Measurements from ENCODE around the gene TTC3. TPM values are rescaled to one million over a fixed set of nuclear protein-coding genes. Genes with fewer than 3 reads are reported as not detected.
A peak's percentile ranks its signal among the peaks of the same experiment; 100 is the strongest.

The TTC3 gene
- total and polyA plus RNA-seq, 9 of the 15 experiments (the other 6 are each of a cell fraction or from before 2014, with no cell fraction given), result 17.5 to 92.0 (median 59.5) TPM

DNA sequence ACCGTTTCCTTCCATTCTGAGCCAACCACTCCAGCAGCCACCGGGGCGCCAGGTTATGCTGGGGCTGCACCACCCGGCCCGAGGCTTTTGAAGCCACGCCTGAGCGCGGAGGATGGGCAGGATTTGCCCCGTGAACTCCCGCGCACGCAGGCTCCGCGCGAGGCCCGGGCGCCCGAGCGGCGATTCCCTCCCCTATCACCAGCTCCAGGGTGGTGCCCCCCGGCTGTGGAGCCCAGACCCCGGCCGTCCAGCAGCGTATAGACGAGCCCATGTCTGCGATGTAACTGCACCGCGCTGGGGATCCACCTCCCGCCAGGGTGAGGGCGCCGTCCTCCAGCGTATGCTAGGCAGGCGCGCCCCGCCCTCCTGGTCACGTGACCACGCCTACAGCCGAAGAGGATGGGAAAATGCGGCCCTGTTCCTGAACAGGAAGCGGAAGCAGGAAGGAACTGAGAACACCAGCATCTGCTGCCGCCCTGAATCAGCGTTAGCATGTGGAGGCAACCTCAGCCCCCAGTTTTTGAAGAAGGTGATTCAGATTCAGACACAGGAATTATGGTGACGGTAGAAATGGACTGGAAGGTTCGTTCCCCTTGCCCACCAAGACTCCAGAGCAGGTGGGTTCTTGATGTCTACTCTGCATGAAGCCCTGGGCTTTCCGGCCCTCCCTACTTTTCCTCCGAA is 148.1 kb downstream of the TTC3 start (continued):
- TF ChIP-seq, protein P1, sequence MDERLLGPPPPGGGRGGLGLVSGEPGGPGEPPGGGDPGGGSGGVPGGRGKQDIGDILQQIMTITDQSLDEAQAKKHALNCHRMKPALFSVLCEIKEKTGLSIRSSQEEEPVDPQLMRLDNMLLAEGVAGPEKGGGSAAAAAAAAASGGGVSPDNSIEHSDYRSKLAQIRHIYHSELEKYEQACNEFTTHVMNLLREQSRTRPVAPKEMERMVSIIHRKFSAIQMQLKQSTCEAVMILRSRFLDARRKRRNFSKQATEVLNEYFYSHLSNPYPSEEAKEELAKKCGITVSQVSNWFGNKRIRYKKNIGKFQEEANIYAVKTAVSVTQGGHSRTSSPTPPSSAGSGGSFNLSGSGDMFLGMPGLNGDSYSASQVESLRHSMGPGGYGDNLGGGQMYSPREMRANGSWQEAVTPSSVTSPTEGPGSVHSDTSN (CRISPR knock-in tag; IDR thresholded peaks at IDR 0.05; ENCODE audit: low read depth), result no peak
- TF ChIP-seq, protein P1 (tag; conservative IDR thresholded peaks at IDR 0.05; ENCODE audit: low read depth), result no peak
- TF ChIP-seq MEF2A (IDR thresholded peaks at IDR 0.05; ENCODE audit: control insufficient read depth, low read depth, low read length) (no peak), BMI1 (IDR thresholded peaks at IDR 0.05; ENCODE audit: low read length) (no peak), MXI1 (IDR thresholded peaks at IDR 0.05; ENCODE audit: low read depth, low read length) (peak; percentile 39; the same call in 1 of the 2 replicates), SMAD4 (CRISPR knock-in tag; conservative IDR thresholded peaks at IDR 0.05) (peak; percentile 61; the same call in 1 of the 2 replicates), TAF9B (IDR thresholded peaks at IDR 0.05; ENCODE audit: partially characterized antibody) (no peak), ZNF143 (CRISPR knock-in tag; IDR thresholded peaks at IDR 0.05) (no peak), LEF1 (IDR thresholded peaks at IDR 0.05) (no peak), EP400 (IDR thresholded peaks at IDR 0.05) (peak; percentile 80), ZFX (CRISPR knock-in tag; IDR thresholded peaks at IDR 0.05) (peak; percentile 55; the same call in 1 of the 2 replicates), ATF7 (IDR thresholded peaks at IDR 0.05) (peak; percentile 55; the same call in 1 of the 2 replicates), L3MBTL2 (IDR thresholded peaks at IDR 0.05) (peak; percentile 98), NFE2 (IDR thresholded peaks at IDR 0.05; ENCODE audit: low read depth) (0 out of 2 replicates have a peak, but pooled peaks have one; percentile 6), ELF4 (CRISPR knock-in tag; IDR thresholded peaks at IDR 0.05) (no peak), ZNF830 (CRISPR knock-in tag; IDR thresholded peaks at IDR 0.05) (0 out of 2 replicates have a peak, but pooled peaks have one; percentile 38), TCF3 (CRISPR knock-in tag; IDR thresholded peaks at IDR 0.05) (no peak), ETV1 (tag; conservative IDR thresholded peaks at IDR 0.05; ENCODE audit: low read depth) (peak; percentile 72), NFRKB (IDR thresholded peaks at IDR 0.05; ENCODE audit: low read depth) (peak; percentile 71; the same call in 1 of the 2 replicates)
- TF ChIP-seq, protein P2, sequence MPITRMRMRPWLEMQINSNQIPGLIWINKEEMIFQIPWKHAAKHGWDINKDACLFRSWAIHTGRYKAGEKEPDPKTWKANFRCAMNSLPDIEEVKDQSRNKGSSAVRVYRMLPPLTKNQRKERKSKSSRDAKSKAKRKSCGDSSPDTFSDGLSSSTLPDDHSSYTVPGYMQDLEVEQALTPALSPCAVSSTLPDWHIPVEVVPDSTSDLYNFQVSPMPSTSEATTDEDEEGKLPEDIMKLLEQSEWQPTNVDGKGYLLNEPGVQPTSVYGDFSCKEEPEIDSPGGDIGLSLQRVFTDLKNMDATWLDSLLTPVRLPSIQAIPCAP (CRISPR knock-in tag; IDR thresholded peaks at IDR 0.05; ENCODE audit: borderline replicate concordance), result no peak
- TF ChIP-seq, protein P3, sequence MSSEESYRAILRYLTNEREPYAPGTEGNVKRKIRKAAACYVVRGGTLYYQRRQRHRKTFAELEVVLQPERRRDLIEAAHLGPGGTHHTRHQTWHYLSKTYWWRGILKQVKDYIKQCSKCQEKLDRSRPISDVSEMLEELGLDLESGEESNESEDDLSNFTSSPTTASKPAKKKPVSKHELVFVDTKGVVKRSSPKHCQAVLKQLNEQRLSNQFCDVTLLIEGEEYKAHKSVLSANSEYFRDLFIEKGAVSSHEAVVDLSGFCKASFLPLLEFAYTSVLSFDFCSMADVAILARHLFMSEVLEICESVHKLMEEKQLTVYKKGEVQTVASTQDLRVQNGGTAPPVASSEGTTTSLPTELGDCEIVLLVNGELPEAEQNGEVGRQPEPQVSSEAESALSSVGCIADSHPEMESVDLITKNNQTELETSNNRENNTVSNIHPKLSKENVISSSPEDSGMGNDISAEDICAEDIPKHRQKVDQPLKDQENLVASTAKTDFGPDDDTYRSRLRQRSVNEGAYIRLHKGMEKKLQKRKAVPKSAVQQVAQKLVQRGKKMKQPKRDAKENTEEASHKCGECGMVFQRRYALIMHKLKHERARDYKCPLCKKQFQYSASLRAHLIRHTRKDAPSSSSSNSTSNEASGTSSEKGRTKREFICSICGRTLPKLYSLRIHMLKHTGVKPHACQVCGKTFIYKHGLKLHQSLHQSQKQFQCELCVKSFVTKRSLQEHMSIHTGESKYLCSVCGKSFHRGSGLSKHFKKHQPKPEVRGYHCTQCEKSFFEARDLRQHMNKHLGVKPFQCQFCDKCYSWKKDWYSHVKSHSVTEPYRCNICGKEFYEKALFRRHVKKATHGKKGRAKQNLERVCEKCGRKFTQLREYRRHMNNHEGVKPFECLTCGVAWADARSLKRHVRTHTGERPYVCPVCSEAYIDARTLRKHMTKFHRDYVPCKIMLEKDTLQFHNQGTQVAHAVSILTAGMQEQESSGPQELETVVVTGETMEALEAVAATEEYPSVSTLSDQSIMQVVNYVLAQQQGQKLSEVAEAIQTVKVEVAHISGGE (CRISPR knock-in tag; IDR thresholded peaks at IDR 0.05), result peak; percentile 9 to 82 (median 28); a peak in 3 of 6 replicates
